BE2C (cell line): Measurements from ENCODE around the gene PLEKHM1.
"Not testable (repeated sequence)": the region's sequence is repeated elsewhere in the genome, so short reads cannot be mapped to it uniquely, and the experiment has no call there.

Experiments used
- DNase-seq: peaks from one replicate; pipeline ENCODE4 v3.0.0-alpha.2; 2020
- H3K27me3 ChIP-seq: fragments of 250-450 bp; sonication (Bioruptor Pico); 2 replicates; pipeline ENCODE4 v1.5.1; 2020; ENCODE audit warnings: mild to moderate bottlenecking
- H3K36me3 ChIP-seq: fragments of 250-450 bp; sonication (Bioruptor Pico); 2 replicates; pipeline ENCODE4 v1.5.1; 2020; ENCODE audit warnings: mild to moderate bottlenecking
- H3K4me1 ChIP-seq: fragments of 250-450 bp; sonication (Bioruptor Pico); 2 replicates; pipeline ENCODE4 v1.5.1; 2020
- H3K4me3 ChIP-seq: 2 replicates; pipeline ENCODE4 v1.5.1; 2011; ENCODE audit warnings: low read depth, low read length
- H3K9me3 ChIP-seq: fragments of 250-450 bp; sonication (Bioruptor Pico); 2 replicates; pipeline ENCODE4 v1.5.1; 2020
- CTCF ChIP-seq: IDR thresholded peaks from 2 replicates; pipeline ENCODE4 v1.5.1; 2012; ENCODE audit warnings: mild to moderate bottlenecking, low read depth, low read length

PLEKHM1 gene

GRCh38 chr17:45451131-45451530, 39.4 kb downstream of the PLEKHM1 start:
- DNase-seq: peak; percentile 46
- Histone ChIP-seq H3K27me3 (no peaks in the 10 kb centered on the region), H3K4me1 (no peaks in the 10 kb centered on the region), H3K4me3 (no peak overlapping the region), H3K36me3 (no peaks in the 10 kb centered on the region), H3K9me3 (no peaks in the 10 kb centered on the region)
- TF ChIP-seq CTCF: peak; percentile 35

- H3K4me1 ChIP-seq, H3K4me3 ChIP-seq: not testable (repeated sequence)
These were observed 40.7 kb downstream of the PLEKHM1 start for GRCh38 chr17:45449708-45450329.

GRCh38 chr17:45449260-45449659, 41.3 kb downstream of the PLEKHM1 start:
- DNase-seq, H3K27me3 ChIP-seq, H3K4me1 ChIP-seq, H3K9me3 ChIP-seq, H3K36me3 ChIP-seq, H3K4me3 ChIP-seq: not testable (repeated sequence)

More at GRCh38 chr17:45449708-45450329, 40.7 kb downstream of the PLEKHM1 start:
- not testable (repeated sequence) for DNase-seq, H3K9me3 ChIP-seq, H3K27me3 ChIP-seq, H3K36me3 ChIP-seq

GRCh38 chr17:45448483-45448882, 42.0 kb downstream of the PLEKHM1 start:
- not testable (repeated sequence) for H3K36me3 ChIP-seq, H3K4me1 ChIP-seq, H3K27me3 ChIP-seq, DNase-seq, H3K9me3 ChIP-seq, H3K4me3 ChIP-seq

GRCh38 chr17:45448066-45448465, 42.5 kb downstream of the PLEKHM1 start:
- not testable (repeated sequence) for H3K4me3 ChIP-seq, H3K27me3 ChIP-seq, H3K36me3 ChIP-seq, H3K9me3 ChIP-seq, DNase-seq, H3K4me1 ChIP-seq

GRCh38 chr17:45447650-45448049, 42.9 kb downstream of the PLEKHM1 start:
- H3K4me1 ChIP-seq: not testable (repeated sequence)

GRCh38 chr17:45446872-45447625, 43.5 kb downstream of the PLEKHM1 start:
- not testable (repeated sequence) for H3K27me3 ChIP-seq, H3K4me1 ChIP-seq, H3K4me3 ChIP-seq, H3K36me3 ChIP-seq, DNase-seq, H3K9me3 ChIP-seq

More at GRCh38 chr17:45447650-45448049, 42.9 kb downstream of the PLEKHM1 start:
- not testable (repeated sequence) for H3K4me3 ChIP-seq, H3K36me3 ChIP-seq, DNase-seq, H3K9me3 ChIP-seq, H3K27me3 ChIP-seq

- H3K9me3 ChIP-seq, H3K36me3 ChIP-seq, H3K4me3 ChIP-seq, H3K27me3 ChIP-seq, H3K4me1 ChIP-seq, DNase-seq: not testable (repeated sequence)
These were observed 44.4 kb downstream of the PLEKHM1 start for GRCh38 chr17:45445901-45446743.

GRCh38 chr17:45444856-45445820, 45.4 kb downstream of the PLEKHM1 start:
- H3K27me3 ChIP-seq, H3K4me3 ChIP-seq, DNase-seq, H3K36me3 ChIP-seq, H3K9me3 ChIP-seq, H3K4me1 ChIP-seq: not testable (repeated sequence)

GRCh38 chr17:45444301-45444700, 46.2 kb downstream of the PLEKHM1 start:
- not testable (repeated sequence) for DNase-seq, H3K36me3 ChIP-seq, H3K4me3 ChIP-seq, H3K9me3 ChIP-seq, H3K4me1 ChIP-seq, H3K27me3 ChIP-seq

- not testable (repeated sequence) for DNase-seq, H3K4me1 ChIP-seq, H3K36me3 ChIP-seq, H3K4me3 ChIP-seq, H3K9me3 ChIP-seq, H3K27me3 ChIP-seq
These were observed 46.9 kb downstream of the PLEKHM1 start for GRCh38 chr17:45443371-45444260.
